NOMO-1 treated with DMSO at 0.1 percent for 48 hours (cell line): ENCODE data around the gene RAF1.
"Not testable (repeated sequence)": the region's sequence is repeated elsewhere in the genome, so short reads cannot be mapped to it uniquely, and the experiment has no call there.

Experiments
- DNase-seq: peaks from one replicate; lab custom pipeline; 2025; ENCODE audit not compliant: unreplicated experiment; lab: John Stamatoyannopoulos, UW

The RAF1 gene

DNA sequence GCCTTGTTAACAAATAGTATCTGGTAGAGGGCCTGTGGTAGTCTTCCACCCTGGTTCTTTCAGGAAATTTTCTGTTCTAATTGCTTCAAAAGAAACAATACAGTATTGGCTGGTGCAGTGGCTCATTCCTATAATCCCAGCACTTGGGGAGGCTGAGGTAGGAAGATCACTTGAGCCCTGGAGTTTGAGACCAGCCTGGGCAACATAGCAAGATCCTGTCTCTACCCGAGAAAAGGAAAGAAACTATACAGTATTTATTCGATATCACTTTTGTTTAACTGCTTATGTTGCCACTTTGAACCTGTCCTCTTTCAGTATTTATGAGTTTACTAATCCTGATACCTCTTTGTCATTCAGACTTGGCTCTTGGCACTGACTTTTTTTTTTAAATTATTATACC, 102.5 kb downstream of the RAF1 start:
- DNase-seq: no peak

DNA sequence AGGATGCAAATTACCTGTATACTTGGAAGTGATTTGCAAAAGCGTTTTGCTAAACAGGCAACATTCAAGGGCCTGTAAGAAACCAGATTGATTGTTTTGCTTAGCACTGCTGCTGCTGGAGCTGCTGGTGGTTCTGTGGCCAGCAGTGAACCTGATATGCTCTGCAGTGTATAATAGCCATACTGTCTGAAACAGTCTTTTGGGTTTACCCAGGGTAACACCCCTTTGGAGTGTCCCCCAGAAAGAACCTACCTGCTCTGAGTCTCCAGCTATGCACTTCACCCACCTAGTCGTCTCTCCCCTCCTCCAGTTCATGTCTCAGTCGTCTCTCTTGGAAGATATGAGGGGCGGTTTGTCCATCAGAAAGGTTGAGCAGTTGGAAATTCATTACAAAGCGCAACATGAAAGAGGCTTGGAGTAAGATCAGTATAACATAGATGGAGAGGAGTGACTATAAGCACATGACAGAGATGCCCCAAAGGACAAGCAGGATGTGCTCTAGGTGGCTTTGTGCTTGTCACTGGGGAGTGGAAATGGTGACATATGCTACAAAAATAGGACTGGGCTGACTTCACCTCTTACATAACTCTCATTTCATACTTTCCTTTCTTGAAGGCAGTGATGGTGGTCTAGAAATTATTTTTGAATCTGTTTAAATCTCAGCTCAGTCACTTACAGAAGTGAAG, 103.3 kb downstream of the RAF1 start:
- peak; percentile 35 for DNase-seq

DNA sequence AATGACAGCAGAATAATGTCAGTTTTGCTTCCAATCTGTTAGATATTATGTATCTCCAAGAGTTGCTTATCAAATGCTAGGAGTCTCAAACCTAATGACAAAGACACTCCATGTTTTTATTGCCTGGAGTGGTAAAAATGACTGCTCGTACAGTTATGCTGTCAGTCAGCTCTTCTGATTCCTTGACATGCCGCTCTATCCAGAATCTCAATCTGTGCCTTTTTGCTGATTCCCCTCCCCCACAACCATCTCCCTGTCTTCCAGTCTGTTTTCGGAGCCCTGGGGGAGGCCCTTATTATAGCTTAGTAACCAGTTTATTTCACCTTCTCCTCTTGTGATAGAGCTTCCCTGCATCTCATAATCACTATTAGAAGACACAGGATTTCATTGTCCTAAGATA, 104.4 kb downstream of the RAF1 start:
- DNase-seq: no peak

DNA sequence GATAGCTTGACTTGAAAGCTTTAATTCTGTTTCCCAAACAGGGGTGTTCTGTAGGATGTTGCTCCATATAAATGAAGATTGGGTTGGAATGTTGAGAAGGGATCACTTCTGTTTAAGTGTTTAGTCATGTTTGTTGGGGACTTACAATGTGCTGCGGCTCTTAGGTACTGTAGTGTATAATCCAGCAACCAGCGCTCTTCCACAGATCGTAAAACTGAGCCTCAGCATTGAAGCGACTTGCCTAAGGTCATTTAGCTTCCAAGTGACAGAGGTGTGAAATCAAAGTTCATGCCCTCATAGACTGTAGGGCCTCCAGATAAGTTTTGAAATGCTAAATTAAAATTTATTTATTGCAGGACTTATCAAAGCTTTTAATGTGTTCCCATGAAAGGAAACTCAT, 105.2 kb downstream of the RAF1 start:
- DNase-seq: no peak

DNA sequence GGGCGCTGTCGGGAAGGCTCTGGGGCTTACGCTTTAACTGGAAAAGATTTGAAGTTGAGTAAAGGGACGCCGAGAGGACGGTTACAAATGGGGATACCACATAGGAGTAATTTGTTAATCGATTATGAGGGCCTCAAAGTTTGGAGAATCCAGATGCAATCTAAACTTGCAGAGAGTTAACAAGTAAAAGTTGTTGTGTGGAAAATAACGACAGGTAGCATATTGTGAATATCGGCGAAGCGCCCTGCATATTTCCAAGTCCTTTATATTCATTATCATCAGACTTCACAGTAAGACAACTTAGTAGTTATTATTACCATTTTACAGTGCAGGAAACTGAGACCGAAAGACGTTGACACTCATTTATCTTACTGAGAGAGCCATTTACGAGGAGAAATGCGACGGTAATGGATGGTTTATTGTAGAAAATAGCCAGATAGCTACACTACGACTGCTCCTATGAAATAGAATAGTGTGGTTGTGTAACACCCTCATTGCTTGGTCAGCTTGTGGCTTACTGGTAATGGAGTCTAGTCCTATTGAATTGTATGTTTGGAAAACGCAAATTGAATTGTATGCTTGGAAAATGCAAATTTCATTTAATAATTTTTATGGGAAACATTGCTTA, 106.3 kb downstream of the RAF1 start:
- peak; percentile 41 for DNase-seq

DNA sequence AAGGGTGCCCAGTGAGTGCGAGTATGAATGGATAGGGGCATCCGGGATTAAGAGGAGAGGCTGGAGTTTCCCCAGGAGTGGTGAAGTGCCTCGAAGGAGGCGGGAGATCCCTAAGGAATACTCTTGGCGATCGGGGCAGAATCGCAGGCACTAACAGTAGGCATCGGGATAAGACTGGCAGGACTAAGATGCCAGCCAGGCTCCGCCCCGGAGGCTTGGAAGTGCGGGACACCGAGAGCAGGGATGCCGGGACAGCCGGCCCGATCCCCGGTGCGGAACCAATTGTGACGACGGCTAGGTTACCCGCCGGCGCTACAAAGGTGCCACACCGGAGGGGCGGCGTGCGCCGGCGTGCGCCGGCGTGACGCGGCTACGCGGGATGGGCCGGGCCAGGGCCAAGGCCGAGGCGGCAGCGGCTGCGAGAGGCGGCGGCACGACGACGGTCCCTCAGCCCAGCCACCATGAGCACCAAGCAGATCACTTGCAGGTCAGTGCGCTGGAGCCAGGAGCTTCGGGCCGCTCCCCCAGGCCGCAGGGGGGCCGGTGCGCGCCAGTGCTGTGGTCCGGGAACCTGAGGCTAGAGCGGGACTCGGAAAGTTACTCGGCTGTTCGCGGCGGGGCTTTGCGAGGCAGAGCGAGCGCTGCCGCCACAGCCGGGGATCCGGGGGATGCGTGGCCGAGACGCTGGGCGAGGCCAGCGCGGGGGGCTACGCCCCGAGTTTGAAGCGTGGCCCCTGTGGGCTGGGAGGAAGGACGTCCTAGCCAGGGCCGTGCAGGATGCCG, 107.0 kb downstream of the RAF1 start, which contains the start of gene MKRN2:
MKRN2 (plus strand) TSS at position 398 of the 783 bp plus-strand sequence; CDS start at position 462, 64 bp downstream.
- DNase-seq: peak; percentile 76

DNA sequence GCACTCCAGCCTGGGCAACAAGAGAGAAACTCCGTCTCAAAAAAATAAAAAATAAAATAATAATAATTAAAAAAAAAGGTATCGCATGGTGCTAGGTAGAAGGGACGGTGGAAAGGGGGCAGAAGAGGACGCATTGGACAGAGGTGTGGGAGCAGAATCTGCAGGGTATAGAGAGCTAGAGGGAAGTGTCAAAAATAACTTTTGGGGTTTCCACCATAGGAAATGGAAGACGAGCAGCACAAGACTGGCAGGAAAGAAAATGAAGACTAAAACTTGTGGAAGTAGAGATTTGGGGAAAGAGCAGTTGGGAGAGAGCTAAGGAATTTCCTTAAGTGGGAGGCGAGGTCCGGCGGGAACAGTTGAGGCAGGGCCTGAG, 107.6 kb downstream of the RAF1 start:
- DNase-seq: peak; percentile 46

DNA sequence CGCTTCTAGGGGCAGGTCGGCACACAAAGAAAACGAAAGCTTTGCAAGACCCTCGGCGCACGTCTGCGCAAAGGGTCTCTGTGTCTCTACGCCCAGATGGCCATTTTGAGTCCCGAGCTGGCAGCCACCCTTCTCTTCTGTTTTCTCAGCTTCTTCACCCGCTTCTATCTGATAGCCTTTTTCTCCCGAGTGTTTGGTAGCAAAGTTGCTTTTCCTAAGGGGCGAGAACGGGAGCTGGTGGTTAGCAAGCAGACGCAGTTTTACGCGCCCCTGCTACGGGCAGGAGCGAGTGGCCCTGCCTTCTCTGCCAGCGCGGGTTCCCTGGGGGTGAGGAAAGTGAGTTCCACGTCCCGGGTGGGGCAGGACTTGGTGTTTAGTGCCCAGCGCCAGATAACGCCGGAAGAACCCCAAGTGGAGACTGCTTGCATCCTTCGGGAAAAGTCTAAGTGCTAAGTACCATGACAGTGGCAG, 110.0 kb downstream of the RAF1 start:
- DNase-seq: no peak

DNA sequence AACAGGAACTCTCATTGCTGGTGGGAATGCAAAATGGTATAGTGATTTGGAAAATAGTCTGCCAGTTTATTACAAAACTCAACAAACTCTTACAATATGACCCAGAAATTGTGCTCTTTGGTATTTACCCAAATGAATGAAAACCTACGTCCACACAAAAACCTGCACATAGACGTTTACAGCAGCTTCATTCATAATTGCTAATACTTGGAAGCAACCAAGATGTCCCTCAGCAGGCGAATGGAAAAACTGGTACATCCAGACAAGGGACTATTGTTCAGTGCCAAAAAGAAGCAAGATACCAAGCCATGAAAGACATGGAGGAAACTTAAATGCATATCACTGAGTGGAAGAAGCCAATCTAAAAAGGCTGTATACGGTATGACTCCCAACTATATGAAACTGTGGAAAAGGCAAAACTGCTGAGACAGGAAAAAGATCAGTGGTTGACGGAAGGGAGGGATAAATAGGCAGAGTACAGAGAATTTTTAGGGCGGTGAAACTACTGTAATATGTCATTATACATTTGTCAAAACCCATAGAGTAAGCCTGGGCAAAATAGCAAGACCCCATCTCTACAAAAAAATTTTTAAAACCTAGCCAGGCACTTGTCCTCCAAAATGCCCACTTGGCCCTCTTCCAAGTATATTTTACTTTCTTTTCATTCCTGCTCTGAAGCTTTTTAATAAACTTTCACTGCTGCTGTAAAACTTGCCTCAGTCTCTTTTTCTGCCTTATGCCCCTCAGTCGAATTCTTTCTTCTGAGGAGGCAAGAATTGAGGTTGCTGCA, 113.8 kb downstream of the RAF1 start:
- no peak for DNase-seq

DNA sequence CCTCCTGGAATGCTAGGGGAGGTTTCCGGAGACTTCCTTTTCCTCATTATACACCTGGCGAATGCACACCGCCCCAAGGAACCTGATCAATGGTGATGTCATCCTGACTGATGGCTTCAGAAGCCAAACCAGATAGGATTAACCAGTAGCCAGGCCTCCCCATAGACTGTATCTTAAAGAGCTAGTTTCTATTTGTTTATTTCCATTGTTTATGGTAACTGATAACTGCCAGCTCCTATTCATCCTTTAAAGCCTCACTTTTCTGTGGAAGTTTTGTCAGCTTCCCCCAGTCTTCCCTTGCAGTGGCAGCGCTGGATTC, 118.5 kb downstream of the RAF1 start, which contains the start of gene MKRN2OS:
MKRN2OS (minus strand) TSS at position 27 of the 319 bp plus-strand sequence. CDS start 35 bp downstream, outside the sequence.
- DNase-seq: no peak

DNA sequence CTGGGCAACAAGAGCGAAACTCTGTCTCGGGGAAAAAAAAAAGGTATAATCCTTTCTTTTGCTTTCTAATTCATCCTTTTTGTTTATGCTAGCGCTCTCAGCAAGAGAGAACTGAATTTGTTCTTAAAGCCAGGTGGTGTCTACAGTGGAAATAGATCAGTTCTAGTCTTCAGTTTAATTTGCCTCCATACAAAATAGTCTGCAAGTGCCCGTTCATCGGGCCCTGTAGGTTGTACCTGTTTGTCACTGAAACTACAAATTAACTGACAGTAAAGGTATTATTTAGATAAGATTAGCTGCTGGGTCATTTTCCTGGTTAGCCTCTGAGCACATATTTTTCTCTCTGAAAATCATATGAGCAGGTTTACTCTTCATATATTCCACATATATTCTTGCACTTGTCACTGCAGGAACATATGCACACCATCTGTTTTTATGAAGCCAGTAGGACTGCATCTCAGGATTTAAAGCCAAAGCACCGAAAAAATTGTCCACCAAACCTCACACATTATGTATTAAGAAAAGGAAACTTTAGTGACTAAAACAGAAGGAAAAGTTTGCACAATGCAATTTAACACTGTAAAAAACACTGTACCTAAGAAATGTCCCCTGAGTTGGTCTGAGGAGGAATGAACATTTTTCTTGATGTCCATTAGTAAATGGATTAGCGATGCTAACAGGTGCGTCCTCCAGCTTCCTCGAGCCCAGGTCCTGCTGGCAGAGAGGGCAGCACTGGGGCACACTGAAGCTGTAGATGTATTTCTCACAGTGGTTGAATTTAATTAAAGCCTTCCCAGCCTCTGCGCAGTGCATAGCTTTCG, 119.1 kb downstream of the RAF1 start:
- no peak for DNase-seq

DNA sequence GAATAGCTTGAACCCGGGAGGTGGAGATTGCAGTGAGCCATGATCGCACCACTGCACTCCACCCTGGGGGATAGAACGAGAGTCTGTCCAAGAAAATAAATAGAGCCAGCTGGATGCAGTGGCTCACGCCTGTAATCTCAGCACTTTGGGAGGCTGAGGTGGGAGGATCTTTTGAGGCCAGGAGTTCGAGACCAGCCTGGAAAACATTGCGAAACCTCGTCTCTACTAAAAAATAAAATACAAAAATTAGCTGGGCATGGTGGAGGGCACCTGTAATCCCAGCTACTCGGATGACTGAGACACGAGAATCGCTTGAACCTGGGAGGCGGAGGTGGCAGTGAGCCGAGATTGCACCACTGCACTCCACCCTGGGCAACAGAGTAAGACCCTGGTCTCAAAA, 120.4 kb downstream of the RAF1 start:
- DNase-seq: not testable (repeated sequence)

DNA sequence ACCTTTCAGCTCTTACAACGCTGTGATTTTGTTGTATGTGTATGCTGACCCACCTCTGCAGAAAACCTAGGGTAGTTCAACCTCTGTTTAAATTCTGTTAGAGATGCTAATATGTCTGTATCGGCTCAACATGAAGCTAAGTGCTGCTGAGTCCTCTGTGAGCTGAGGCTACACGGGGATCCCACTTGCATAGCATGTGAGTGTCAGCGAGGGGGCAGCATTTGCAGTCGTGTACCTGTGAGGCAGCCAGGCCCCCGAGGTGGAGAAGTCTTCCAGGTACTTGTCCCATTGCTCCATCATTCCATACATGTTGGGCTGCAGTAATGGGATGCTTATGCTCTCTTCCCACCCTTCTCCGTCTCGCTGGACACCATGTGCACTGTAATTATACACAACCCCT, 122.3 kb downstream of the RAF1 start:
- DNase-seq: no peak

DNA sequence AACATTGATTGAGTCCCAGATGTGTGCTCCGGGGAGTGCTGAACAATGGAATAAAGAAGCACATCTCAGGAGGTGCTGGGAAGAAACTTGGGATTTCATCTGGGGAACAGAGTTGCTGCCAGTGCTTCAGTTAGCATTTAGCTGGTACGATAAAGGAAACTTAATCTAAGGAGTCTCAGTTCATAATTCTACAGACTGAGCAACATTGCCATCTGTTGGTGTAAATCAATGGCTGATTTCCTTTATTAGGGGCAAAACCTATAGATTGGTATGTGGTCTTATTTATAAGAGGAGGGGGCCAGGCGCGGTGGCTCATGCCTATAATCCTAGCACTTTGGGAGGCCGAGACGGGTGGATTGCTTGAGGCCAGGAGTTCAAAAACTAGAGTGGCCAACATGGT, 127.5 kb downstream of the RAF1 start:
- no peak for DNase-seq
